ENCODE data around the gene NPHP4.
"Not testable (repeated sequence)": the region's sequence is repeated elsewhere in the genome, so short reads cannot be mapped to it uniquely, and the experiment has no call there.

Gene NPHP4

DNA sequence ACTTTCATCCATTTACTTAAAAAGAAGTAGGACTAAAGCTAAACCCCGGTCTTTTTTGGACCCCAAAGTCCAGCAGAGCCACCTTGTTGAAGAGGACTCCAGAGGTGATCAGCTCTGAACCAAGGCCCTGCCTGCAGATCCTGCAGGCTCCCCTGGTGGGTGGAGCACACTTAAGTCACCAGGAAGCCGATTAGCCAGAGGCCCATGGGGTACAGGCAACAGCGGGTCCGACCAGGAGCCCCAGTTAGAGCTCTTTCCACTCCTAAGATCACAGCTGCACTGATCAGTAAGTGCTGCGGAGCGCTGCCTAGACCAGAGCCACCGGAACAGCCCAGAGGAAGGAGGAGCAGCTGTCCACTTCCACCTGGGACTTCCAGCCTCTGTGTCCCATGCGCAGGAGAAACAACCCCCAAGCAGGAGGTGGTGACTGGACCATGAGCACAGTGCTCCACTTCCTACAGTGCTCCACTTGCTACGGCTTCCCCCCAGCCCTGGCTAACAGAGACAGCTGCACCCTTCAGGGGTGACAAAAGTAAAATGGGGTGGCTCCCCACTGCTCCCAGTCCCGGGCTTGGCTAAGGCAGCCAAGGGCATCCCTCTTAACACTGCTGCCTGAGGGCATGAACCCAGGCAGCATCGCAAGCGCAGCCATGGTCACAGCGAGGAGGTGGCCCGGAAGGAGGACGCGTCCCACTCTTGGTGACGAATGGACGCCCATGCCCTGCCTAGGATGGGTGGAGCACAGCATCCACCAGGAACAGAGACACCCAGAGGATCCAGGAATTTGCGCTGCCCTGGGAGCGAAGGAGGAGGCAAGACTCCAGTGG lies 58.0 kb downstream of the NPHP4 start:
- DNase-seq (ENCODE audit: low read depth in 3 of 3): no peak

DNA sequence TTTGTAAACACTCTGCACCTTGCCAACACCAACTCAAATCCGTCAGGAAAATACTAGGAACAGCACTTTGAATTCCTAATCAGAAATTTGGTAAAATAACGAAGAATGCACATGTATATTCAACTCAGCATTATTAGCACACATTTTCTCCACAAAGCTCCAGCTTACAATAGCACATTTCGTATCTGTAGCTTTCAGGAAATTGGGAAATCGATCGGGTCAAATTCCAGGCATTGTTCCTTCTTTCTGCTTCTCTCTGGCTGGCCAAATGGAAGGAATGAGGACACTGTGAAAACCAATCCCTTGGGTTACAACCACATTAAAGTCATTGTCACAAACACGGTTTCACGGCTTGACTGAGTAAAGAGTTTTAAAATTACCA lies 58.6 kb downstream of the NPHP4 start:
- DNase-seq (ENCODE audit: low read depth in 3 of 3): no peak

DNA sequence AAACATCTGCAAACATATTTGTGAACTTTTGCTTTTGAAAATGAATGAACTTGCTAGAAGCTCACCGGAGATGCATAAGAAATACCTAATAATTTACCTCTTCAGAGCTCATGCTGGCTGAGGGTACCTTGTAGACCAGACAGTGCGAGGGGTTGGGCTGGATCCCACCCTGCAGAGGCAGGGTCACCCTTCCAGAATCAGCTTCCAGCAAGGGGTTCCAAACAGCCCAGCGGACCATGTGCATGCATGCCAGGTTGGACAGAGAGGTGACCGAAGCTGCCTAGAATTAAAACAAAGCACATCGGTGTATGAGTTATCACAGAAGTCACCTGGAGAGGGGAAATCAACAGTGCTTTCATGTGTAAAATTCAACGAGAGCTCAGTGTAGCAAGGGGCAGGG lies 59.2 kb downstream of the NPHP4 start:
- DNase-seq (ENCODE audit: low read depth in 3 of 3): no peak

DNA sequence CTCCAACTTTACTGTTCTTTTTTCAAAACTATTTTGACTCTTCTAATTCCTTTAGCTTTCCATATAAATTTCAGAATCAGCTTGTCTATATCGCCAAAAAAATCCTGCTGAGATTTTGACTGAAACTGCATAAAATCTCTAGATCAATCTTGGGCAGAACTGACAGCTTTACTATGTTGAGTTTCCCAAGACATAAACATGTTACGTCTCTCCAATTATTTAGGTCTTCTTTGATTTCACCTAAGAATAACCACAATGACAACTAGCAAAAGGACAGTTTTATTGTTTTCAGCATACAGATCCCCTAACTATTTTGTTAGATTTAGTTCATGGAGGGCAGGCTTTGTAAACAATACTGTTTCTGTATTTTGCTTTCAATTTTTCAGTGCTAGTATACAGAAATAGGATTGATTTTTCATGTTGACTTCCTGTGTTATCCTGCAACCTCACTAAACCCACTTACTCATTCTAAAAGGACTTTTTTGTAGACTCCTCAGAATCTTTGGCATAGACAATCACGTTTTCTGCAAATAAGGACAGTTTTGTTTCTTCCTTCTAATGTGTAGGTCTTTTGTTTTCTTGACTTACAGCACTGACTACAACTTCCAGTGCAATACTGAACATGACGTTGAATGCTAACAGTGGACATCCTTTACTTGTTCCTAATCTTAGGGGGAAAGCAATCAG lies 63.4 kb downstream of the NPHP4 start:
- no peak for DNase-seq (ENCODE audit: low read depth in 3 of 3)

DNA sequence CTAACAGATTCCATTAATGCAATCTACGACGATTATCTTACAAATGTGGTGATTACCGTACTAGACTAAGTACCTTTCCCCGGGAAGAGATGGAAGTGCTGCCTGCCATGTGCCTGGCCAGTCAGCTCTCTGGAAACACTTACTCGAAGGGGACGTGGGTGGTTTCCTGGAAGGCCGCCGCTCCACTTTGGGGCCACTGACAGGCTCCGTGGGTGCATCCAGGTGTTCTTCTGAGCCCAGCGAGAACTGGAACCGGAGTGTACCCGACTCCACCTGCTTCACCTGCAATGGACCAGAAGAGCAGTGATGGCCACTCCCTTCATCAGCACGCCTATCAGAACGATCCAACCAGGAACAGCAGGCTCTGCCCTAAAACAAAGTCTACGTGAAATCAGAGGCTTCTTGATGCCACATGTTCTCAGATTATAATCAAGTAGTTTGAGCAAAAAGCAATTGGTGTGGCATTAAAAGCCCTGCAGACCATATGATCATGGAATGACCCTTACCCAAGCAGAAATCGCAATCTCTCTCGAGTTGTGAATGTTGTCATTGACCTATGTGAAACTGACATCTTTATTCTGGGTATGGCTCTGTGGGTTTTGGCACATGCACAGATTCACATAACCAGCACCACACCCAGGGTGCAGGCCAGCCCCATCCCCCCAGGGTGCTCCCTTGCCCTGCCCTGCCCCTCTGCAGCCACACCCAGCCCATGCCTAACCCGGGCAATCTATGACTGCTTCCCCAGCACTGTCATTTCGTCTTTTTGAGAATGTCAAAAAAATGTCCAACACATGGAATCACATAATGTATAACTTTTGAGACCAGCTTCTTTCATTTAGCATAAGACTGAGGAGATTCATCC lies 64.5 kb downstream of the NPHP4 start:
- no peak for DNase-seq (ENCODE audit: low read depth in 3 of 3)

DNA sequence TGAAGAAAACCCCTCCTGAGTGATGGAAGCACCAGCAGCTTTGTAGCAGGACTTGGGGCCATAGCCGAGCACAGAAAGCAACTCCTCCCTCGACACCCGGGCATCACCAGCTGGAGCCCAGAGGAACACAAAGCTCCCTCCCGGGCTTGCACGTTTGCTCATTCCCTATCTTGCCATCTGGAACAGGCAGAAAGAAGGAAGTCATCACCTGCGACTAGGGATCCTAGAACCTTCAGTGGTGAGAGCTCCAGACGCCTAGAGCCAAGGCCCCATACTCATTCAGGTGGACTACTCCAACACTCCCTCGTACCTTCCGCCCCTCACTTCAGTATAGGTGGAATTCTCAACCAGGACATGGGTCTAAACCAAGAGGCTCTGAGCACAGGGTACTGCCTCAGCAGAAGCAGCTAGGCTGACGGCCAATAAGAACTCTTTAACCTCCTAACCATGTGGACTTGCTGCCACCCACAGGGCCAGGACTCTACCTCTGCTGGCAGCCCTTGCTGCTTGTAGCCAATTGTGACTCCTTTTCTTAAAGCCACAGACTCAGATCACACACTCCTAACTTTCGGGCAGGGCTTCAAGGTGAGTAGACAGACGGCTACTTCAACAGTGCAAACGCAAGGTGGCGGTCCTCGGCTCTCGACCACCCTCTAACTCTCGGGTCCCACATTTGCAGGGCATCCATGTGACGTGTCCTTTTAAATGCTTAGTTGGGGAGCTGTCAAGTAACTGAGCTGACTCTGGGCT lies 65.4 kb downstream of the NPHP4 start:
- DNase-seq (ENCODE audit: low read depth in 3 of 3): no peak

DNA sequence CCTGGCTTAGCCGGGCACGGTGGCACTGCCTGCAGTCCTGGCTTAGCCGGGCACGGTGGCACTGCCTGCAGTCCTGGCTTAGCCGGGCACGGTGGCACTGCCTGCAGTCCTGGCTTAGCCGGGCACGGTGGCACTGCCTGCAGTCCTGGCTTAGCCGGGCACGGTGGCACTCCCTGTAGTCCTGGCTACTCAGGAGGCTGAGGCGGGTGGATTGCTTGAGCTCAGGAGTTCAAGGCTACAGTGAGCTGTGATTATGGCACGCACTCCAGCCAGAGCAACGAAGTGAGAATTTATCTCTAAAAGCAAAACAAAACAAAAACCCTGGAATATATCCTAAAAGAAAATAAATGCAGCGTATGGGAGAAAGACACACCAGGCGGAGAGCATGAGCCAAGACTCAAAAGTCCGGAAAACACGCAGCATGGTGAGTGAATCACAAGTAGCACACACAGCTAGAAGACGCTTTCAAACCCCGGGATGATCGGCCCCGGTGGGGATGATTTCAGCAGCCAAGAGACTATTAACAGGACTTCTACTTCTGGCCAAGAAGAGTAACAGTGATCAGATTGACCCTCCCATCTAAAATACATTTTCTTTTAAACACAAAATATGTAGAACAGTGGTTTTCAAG lies 69.4 kb downstream of the NPHP4 start:
- not testable (repeated sequence) for DNase-seq (ENCODE audit: low read depth in 3 of 3)

DNA sequence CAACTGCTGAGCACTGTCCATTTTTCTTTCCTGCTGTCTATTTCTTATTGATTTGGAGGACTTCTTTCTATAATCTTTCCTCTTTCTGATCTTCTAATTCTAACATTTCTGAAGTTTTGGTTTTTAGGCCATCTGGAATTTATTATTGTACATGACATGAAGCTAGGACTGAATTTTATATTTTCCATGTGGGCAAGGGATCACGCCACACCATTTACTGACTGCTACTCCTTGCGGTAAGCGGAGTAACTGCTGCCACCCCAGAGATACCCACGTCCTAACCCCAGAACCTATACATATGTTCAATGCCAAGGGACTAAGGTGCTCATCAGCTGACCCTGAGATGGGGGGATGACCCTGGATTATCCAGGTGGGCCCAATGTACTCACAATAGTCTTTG lies 70.6 kb downstream of the NPHP4 start:
- no peak for DNase-seq (ENCODE audit: low read depth in 3 of 3)

DNA sequence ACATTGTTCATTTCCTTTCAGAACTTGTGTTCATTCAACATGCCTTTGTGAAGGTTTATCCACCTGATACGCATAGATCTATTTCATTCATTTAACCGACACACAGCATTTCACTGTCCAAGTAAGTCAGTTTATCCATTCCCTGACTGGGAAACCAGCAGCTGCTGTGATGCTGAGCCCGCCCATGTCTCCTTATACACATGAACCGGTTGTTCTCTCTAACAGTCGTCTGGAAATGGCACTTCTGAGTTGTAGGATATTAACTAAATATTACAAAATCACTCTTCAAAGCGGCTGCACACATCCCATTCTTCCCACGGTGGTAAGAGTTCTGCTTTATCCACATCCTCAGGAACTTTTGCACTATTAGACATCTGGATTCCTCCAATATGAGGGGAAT lies 71.1 kb downstream of the NPHP4 start:
- no peak for DNase-seq (ENCODE audit: low read depth in 3 of 3)

DNA sequence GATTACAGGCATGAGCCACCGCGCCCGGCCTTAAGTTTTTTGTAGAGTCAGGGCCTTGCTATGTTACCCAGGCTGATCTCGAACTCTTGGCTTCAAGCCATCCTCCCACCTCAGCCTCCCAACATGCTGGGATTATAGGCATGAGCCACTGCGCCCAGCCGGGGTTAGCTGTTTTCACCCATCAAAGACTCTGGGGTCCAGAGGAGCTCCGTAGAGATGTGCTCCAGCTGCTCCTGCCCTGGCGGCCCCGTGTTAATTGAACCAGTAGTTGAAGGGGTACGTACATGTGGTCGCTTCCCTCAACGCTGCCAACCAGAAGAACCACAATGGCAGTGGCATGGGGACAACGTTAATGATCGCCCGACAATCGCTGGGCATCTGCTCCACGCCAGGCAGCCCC lies 72.0 kb downstream of the NPHP4 start:
- DNase-seq (ENCODE audit: low read depth in 3 of 3): no peak

DNA sequence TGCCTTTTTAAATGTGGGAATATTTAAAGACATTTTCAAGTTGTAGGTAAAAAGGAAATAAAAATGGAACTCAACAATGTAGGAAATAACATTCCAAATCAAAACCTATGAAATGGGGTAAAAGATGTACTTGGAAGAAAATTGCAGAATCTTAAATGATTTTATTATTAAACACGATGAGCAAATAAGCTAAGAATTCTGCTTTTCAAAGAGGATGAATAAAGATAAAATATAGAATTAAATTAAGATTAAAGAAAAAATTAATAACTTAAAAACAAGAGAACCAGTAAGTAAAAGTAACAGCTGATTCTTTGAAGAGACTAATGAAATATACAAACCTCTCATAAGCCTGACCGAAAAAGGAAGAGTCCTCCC lies 74.0 kb downstream of the NPHP4 start:
- DNase-seq (ENCODE audit: low read depth in 3 of 3): no peak

DNA sequence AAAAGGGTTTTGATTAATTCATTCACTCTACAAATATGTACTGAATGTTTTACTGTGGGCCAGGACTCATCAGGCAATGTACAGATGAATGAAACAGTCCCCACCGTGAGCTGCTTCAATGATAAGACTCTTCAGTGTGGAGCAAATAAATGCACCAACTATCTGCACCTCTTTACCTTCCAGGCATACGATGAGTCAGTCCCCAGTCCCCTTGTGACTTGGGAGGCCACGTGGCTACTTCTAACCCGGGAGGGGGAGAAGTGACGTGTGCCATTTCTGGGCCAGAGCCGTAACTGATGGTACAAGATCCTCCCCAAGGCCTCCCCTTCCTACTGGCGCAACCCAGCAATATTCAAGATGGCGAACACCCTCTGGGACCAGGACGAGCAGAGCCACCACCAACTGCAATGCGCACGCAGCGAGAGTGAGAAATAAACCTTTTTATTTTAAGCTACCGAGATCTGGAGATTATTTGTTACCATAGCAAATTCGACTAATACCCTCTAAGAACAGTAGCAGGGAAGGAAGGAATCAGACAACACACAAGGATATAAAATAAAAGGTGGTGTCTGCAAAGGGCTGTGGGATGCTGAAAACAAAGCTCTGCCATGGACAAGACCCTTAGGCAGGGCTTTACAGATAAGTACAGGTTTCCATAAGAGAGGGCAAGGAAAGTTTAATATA lies 74.5 kb downstream of the NPHP4 start:
- DNase-seq (ENCODE audit: low read depth in 3 of 3): no peak

DNA sequence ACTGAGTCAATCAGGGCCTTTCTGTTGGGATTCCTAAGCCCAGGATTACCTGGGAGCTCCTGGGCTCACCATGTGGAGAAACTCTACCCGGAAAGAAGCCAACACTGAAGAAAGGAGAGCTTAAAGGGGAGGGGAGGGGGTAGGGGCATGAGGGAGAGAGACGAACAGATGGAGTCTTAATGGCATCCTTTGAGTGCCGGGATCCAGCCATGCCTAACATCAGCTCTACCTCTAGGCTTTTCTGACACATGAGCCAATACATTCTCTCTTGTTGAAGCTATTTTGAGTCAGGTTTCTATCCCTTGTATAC lies 75.0 kb downstream of the NPHP4 start:
- no peak for DNase-seq (ENCODE audit: low read depth in 3 of 3)

DNA sequence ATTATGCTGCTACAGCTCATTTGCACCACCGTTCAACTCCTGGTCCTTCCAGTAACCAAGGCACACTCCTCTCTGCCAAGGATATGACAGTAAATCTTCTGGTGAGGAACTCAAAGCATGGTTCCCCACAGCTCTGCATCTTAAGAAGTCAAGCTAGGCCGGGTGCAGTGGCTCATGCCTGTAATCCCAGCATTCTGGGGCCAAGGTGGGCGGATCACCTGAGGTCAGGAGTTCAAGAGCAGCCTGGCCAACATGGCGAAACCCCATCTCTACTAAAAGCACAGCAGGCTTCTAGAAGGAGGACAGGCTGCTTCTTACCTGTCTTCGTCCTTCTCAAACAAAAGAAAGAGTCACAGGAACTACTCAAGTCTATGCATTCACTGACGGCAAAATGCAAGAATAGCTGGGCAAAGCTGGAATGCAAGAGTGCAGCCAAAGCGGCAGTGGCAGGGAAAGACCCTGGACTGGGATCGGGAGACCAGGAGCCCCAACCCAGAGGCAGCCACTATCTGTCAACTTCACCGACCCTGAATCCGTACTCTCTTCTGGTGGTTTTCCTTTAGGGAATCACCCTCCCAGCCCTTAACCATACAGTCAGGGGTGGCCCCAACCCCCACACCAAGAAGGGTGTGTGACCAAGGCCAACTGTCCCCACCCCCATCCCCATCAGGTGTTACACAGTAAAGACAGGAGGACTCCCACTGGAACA lies 75.5 kb downstream of the NPHP4 start:
- no peak for DNase-seq (ENCODE audit: low read depth in 3 of 3)

DNA sequence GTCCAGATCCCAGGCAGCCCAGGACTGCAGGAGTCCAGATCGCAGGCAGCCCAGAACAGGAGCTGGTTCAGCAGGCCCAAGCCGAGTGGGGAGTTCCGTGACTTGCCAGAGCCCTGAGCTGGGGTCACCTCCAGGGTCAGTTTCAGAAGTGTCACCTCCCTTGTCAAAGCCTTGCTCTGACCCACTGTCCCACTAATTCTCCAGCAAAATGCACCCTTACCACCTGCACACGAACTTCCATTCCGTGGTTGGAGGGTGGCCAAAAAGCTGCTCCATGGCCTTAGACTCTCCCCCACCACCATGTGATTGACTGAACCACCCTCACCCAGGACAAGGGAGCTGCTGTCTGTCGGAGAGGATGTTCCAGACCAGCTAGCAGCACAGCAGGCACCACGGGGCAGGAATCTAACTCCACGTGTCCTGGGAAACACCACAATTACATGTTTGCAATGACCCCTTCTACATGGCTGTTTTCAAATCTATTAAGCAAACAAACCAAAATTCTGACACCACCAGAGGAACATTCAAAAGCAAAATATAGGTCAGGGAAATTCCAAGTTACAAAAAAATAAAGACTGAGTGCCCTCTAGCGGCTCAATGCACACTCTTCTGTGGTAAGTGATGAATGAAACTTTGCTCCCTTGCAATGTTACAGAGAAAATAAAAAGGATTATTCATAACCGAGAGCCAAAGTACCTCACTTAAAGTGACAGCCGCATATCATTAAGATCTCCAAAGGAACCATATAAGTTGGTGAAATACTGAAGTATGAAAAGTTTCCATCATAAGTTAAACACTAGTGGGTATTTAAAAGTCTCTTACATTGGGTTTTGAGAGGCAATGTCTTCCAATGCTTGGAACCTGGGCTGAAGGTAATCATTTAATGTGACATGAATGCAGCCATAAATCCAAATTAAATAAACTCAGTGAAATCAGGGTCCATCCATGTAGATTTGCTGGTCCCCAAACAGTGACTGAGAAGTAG lies 76.3 kb downstream of the NPHP4 start:
- DNase-seq (ENCODE audit: low read depth in 3 of 3): peak in 2 of 3 donors; percentile 7 to 8

DNA sequence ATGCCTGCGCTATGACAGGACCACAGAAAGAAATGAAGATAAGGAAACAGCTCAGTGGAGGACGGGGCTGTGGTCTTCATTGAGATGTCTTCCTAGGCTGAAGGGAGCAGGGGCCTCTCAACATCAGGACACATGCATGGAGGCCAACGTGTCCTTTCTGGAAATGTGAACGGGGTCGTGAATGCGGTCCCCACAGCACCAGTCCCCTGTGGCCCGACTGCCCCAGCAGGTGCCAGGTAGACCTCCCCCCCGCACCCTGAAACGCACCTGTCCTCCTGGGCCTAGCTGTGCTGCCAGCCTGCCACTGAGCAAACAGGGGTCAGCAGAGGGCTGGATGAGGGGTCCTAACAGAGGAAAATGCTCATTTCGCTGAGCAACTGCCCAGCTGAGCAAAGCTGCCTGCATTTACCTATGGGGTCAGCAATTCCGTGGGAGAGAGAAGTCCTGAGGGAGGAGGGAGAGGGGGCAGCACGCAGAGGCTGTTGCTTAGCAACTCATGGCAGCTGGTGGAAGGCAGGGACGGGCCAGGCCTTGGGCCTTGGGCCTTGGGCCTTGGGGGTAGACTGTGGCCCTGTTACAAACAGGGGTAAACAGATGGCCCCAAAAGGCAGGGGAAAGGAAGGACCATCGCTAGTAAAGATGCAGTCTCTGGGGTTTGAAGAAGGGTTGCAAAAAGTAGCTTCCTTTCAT lies 77.4 kb downstream of the NPHP4 start:
- no peak for DNase-seq (ENCODE audit: low read depth in 3 of 3)

DNA sequence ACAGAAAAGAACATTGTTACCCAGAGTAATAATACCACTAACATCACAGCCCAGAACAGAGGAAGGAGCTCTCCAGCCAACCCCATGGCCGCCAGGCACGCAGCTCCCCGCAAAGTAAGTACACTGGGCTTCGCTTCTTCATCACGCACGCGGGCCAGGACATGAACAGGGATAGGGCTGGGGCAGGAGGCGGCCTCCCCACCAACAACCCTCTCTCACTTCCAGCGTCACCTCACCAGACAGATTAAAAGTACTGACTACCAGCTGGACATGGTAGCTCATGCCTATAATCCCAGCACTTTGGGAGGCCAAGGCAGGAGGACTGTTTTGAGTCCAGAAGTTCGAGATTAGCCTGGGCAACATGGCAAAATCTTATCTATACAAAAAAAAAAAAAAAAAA lies 78.3 kb downstream of the NPHP4 start:
- DNase-seq (ENCODE audit: low read depth in 3 of 3): no peak

DNA sequence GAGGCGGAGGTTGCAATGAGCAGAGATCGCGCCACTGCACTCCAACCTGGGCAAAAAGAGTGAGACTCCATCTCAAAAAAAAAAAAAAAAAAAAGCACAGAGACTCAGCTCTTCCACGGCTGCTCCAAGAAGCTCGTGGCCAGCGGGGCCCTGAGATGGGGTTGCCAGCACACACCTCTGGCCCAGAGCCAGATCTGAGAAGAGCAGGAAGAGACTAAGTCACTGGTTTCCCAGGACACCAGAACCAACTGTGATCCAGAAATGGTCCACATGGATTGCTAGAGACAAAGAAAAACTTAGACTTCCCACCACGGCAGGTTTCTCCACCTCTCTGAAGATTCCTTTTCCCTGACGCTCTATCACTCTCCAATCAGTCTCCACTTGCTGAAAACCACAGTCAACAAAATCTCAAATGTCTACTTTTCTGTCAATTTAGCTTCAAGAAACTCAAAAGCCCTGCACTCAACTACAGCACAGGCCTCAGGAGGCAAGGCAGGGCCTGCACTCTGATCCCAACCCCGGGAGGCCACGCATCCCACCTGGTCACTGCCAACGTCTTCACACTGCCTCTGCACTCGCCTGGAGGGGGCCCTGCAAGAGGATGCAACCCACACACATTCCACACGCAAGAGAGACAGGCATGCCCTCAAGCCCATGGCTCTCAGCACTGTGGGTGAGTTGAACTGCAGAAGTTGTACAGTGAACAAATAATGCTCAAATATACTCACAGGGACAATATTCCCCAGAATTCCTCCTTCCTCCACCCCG lies 79.0 kb downstream of the NPHP4 start:
- DNase-seq (ENCODE audit: low read depth in 3 of 3): no peak
